ENCODE results near the gene TCEANC2.

DNA sequence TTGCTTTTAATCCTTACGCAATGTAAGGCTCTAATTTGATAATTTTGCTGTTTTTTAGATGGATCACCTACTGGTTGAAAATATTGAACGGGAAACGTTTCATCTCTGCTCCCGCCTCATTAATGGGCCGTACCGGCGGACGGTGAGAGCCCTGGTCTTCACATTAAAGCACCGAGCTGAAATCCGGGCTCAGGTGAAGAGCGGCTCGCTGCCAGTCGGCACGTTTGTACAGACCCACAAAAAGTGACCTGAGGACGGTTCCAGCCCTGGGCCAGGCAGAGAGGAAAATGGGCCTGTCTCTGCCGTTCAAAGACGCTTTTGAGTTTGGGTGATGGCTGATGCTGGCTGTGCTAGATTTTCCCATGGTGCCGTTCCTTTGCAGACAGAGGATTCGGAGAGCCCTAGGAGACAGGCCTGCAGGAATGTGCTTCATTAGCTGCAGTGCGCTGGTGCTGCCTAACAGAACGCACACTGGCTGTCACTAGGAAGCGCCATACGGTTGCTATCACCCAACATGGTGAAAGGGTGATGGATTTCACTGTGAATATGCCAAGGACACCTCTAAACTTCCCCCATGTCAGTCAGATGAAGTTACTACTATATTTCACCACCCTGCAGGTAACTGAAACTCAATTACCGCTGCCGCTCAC lies 42.9 kb downstream of the TCEANC2 start:
- no peak for TF ChIP-seq EZH2 (IDR thresholded peaks at IDR 0.05; ENCODE audit: borderline replicate concordance, low read length)
- TF ChIP-seq, protein P1, sequence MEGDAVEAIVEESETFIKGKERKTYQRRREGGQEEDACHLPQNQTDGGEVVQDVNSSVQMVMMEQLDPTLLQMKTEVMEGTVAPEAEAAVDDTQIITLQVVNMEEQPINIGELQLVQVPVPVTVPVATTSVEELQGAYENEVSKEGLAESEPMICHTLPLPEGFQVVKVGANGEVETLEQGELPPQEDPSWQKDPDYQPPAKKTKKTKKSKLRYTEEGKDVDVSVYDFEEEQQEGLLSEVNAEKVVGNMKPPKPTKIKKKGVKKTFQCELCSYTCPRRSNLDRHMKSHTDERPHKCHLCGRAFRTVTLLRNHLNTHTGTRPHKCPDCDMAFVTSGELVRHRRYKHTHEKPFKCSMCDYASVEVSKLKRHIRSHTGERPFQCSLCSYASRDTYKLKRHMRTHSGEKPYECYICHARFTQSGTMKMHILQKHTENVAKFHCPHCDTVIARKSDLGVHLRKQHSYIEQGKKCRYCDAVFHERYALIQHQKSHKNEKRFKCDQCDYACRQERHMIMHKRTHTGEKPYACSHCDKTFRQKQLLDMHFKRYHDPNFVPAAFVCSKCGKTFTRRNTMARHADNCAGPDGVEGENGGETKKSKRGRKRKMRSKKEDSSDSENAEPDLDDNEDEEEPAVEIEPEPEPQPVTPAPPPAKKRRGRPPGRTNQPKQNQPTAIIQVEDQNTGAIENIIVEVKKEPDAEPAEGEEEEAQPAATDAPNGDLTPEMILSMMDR (conservative IDR thresholded peaks at IDR 0.05 in 1 of 2, IDR thresholded peaks at IDR 0.05 in 1 of 2; ENCODE audit: extremely low read depth in 1 of 2, insufficient read depth in 1 of 2, low read depth in 1 of 2, low read length in 2 of 2), result no peak
